HepG2 (cell line): ENCODE results near the gene RPL27A. TPM values are rescaled to one million over a fixed set of nuclear protein-coding genes. Genes with fewer than 3 reads are reported as not detected.

ENCODE experiments used
- ARID3A ChIP-seq: IDR thresholded peaks from 2 replicates; pipeline ENCODE4 v1.6.1; 2012; ENCODE audit warnings: low read depth, low read length, improper control_type of control experiment
- CBFB ChIP-seq: sonication (generic); formaldehyde crosslinking; IDR thresholded peaks from 2 replicates; pipeline ENCODE4 v1.4.0; 2020; ENCODE audit warnings: missing genetic modification reagents
- EEA1 ChIP-seq: sonication (generic); formaldehyde crosslinking; IDR thresholded peaks from 2 replicates; pipeline ENCODE4 v1.5.1; 2020; ENCODE audit warnings: mild to moderate bottlenecking, missing genetic modification reagents, borderline replicate concordance
- NBN ChIP-seq: fragments of 450-650 bp; conservative IDR thresholded peaks from 2 replicates; pipeline ENCODE4 v1.6.1; 2017
- YEATS2 ChIP-seq: sonication (generic); formaldehyde crosslinking; IDR thresholded peaks from 2 replicates; pipeline ENCODE4 v1.4.0; 2020; ENCODE audit warnings: missing genetic modification reagents, borderline replicate concordance
- ZNF580 ChIP-seq: IDR thresholded peaks from 2 replicates; pipeline ENCODE4 v1.6.1; 2016; ENCODE audit warnings: low read depth, borderline replicate concordance
- ZNF740 ChIP-seq: sonication (generic); formaldehyde crosslinking; IDR thresholded peaks from 2 replicates; pipeline ENCODE4 v1.4.0; 2020; ENCODE audit warnings: missing genetic modification reagents
- ZNF788 ChIP-seq: sonication (generic); formaldehyde crosslinking; IDR thresholded peaks from 2 replicates; pipeline ENCODE4 v1.5.0; 2020; ENCODE audit warnings: mild to moderate bottlenecking, missing genetic modification reagents, borderline replicate concordance
- polyA plus RNA-seq, 8 experiments: library from polyadenylated mRNA; depleted of rRNA in 3 of 8; stranded (reverse) in 7 of 8; unstranded in 1 of 8; fragments of >200 nt; fragmentation: Illumina TruSeq in 4 of 8; extraction: Trizol in 4 of 8; gene quantifications; 2 replicates each; pipeline versions ENCODE4 v1.2.1 to v1.2.3, GENCODE V29; 2011 to 2016; ENCODE audit warnings: low read depth in 4 of 8, missing spikeins in 1 of 8, mixed read lengths in 1 of 8; ENCODE audit not compliant: insufficient read depth in 1 of 8
- total RNA-seq, 5 experiments: library from RNA; depleted of rRNA; stranded (reverse); fragments of >200 nt; fragmentation: Illumina TruSeq; extraction: Trizol; gene quantifications; 2 replicates each; pipeline ENCODE4 v1.2.3, GENCODE V29; 2016; ENCODE audit warnings: low read depth in 1 of 5
- TF ChIP-seq, protein P1 (sequence below): sonication (generic); formaldehyde crosslinking; IDR thresholded peaks from 2 replicates; pipeline ENCODE4 v1.4.0; 2020; ENCODE audit warnings: missing genetic modification reagents
- TF ChIP-seq, protein P2 (sequence below): sonication (generic); formaldehyde crosslinking; IDR thresholded peaks from 2 replicates; pipeline ENCODE4 v1.5.0; 2020; ENCODE audit warnings: mild to moderate bottlenecking, missing genetic modification reagents
- TF ChIP-seq, protein P3 (sequence below): sonication (generic); formaldehyde crosslinking; IDR thresholded peaks from 2 replicates; pipeline ENCODE4 v1.5.1; 2020; ENCODE audit warnings: mild to moderate bottlenecking, missing genetic modification reagents
- TF ChIP-seq, protein P4 (sequence below): sonication (generic); formaldehyde crosslinking; IDR thresholded peaks from 2 replicates; pipeline ENCODE4 v1.5.0; 2020; ENCODE audit warnings: missing genetic modification reagents
- TF ChIP-seq, protein P5 (sequence below): sonication (generic); formaldehyde crosslinking; IDR thresholded peaks from 2 replicates; pipeline ENCODE4 v1.8.0; 2022; ENCODE audit warnings: mild to moderate bottlenecking, missing genetic modification reagents, moderate library complexity
- TF ChIP-seq, protein P6 (sequence below): sonication (generic); formaldehyde crosslinking; IDR thresholded peaks from 2 replicates; pipeline ENCODE4 v1.4.0; 2020; ENCODE audit warnings: missing genetic modification reagents

RPL27A gene
- total and polyA plus RNA-seq, 2 of the 13 experiments (the other 11 are each of a cell fraction or from before 2014, with no cell fraction given), result 1,531 to 2,153 TPM

- no peak for TF ChIP-seq ARID3A
- no peak for TF ChIP-seq ZNF580 (CRISPR knock-in tag)
- TF ChIP-seq, protein P1, sequence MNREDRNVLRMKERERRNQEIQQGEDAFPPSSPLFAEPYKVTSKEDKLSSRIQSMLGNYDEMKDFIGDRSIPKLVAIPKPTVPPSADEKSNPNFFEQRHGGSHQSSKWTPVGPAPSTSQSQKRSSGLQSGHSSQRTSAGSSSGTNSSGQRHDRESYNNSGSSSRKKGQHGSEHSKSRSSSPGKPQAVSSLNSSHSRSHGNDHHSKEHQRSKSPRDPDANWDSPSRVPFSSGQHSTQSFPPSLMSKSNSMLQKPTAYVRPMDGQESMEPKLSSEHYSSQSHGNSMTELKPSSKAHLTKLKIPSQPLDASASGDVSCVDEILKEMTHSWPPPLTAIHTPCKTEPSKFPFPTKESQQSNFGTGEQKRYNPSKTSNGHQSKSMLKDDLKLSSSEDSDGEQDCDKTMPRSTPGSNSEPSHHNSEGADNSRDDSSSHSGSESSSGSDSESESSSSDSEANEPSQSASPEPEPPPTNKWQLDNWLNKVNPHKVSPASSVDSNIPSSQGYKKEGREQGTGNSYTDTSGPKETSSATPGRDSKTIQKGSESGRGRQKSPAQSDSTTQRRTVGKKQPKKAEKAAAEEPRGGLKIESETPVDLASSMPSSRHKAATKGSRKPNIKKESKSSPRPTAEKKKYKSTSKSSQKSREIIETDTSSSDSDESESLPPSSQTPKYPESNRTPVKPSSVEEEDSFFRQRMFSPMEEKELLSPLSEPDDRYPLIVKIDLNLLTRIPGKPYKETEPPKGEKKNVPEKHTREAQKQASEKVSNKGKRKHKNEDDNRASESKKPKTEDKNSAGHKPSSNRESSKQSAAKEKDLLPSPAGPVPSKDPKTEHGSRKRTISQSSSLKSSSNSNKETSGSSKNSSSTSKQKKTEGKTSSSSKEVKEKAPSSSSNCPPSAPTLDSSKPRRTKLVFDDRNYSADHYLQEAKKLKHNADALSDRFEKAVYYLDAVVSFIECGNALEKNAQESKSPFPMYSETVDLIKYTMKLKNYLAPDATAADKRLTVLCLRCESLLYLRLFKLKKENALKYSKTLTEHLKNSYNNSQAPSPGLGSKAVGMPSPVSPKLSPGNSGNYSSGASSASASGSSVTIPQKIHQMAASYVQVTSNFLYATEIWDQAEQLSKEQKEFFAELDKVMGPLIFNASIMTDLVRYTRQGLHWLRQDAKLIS (CRISPR knock-in tag), result no peak
- TF ChIP-seq ZNF788 (CRISPR knock-in tag), result no peak
- TF ChIP-seq ZNF740 (CRISPR knock-in tag), result no peak
- TF ChIP-seq, protein P2, sequence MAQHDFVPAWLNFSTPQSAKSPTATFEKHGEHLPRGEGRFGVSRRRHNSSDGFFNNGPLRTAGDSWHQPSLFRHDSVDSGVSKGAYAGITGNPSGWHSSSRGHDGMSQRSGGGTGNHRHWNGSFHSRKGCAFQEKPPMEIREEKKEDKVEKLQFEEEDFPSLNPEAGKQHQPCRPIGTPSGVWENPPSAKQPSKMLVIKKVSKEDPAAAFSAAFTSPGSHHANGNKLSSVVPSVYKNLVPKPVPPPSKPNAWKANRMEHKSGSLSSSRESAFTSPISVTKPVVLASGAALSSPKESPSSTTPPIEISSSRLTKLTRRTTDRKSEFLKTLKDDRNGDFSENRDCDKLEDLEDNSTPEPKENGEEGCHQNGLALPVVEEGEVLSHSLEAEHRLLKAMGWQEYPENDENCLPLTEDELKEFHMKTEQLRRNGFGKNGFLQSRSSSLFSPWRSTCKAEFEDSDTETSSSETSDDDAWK (CRISPR knock-in tag), result no peak
- TF ChIP-seq, protein P3, sequence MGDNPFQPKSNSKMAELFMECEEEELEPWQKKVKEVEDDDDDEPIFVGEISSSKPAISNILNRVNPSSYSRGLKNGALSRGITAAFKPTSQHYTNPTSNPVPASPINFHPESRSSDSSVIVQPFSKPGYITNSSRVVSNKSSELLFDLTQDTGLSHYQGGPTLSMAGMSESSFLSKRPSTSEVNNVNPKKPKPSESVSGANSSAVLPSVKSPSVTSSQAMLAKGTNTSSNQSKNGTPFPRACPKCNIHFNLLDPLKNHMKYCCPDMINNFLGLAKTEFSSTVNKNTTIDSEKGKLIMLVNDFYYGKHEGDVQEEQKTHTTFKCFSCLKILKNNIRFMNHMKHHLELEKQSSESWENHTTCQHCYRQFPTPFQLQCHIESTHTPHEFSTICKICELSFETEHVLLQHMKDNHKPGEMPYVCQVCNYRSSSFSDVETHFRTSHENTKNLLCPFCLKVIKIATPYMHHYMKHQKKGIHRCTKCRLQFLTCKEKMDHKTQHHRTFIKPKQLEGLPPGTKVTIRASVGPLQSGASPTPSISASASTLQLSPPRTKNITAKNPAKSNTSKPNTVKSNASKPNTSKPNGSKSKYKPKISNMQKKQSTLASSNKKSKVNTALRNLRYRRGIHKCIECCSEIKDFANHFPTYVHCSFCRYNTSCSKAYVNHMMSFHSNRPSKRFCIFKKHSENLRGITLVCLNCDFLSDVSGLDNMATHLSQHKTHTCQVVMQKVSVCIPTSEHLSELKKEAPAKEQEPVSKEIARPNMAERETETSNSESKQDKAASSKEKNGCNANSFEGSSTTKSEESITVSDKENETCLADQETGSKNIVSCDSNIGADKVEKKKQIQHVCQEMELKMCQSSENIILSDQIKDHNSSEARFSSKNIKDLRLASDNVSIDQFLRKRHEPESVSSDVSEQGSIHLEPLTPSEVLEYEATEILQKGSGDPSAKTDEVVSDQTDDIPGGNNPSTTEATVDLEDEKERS, result 0 out of 2 replicates have a peak, but pooled peaks have one; percentile 37
- TF ChIP-seq, protein P4, sequence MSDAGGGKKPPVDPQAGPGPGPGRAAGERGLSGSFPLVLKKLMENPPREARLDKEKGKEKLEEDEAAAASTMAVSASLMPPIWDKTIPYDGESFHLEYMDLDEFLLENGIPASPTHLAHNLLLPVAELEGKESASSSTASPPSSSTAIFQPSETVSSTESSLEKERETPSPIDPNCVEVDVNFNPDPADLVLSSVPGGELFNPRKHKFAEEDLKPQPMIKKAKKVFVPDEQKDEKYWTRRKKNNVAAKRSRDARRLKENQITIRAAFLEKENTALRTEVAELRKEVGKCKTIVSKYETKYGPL (CRISPR knock-in tag), result no peak
- TF ChIP-seq, protein P5, sequence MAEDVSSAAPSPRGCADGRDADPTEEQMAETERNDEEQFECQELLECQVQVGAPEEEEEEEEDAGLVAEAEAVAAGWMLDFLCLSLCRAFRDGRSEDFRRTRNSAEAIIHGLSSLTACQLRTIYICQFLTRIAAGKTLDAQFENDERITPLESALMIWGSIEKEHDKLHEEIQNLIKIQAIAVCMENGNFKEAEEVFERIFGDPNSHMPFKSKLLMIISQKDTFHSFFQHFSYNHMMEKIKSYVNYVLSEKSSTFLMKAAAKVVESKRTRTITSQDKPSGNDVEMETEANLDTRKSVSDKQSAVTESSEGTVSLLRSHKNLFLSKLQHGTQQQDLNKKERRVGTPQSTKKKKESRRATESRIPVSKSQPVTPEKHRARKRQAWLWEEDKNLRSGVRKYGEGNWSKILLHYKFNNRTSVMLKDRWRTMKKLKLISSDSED (CRISPR knock-in tag), result 0 out of 2 replicates have a peak, but pooled peaks have one; percentile 45
- TF ChIP-seq YEATS2, result no peak
- TF ChIP-seq CBFB (CRISPR knock-in tag), result no peak
- TF ChIP-seq EEA1, result peak; percentile 14; the same call in 1 of the 2 replicates
- TF ChIP-seq, protein P6, sequence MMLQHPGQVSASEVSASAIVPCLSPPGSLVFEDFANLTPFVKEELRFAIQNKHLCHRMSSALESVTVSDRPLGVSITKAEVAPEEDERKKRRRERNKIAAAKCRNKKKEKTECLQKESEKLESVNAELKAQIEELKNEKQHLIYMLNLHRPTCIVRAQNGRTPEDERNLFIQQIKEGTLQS (CRISPR knock-in tag), result no peak
- no peak for TF ChIP-seq NBN
These were observed 669 bp downstream of the RPL27A start (continued) for GRCh38 chr11:8683115-8683807.
